ENCODE data around the gene CTNND2. TPM values are rescaled to one million over a fixed set of nuclear protein-coding genes. Genes with fewer than 3 reads are reported as not detected.

CTNND2 gene
- total and polyA plus RNA-seq, 4 donors, result 0.05 to 0.50 (median 0.27) TPM

- Histone ChIP-seq H3K9ac (ENCODE audit: low read depth in 1 of 2, low read length in 2 of 2) (no peak overlapping the region), H3K36me3 (ENCODE audit: control insufficient read depth in 4 of 4, insufficient read depth in 3 of 4, low read depth in 1 of 4, low read length in 3 of 4) (no peaks in the 10 kb centered on the region), H3K9me3 (ENCODE audit: control insufficient read depth in 4 of 4, low read length in 3 of 4) (no peaks in the 10 kb centered on the region), H3K27ac (ENCODE audit: low read depth in 1 of 2, low read length in 2 of 2) (no peak overlapping the region), H3K4me1 (ENCODE audit: control insufficient read depth in 4 of 4, insufficient read depth in 4 of 4, low read length in 3 of 4) (no peaks in the 10 kb centered on the region), H3K4me3 (ENCODE audit: low read depth in 1 of 3, low read length in 3 of 3) (no peak overlapping the region), H3K27me3 (ENCODE audit: control insufficient read depth in 4 of 4, insufficient read depth in 4 of 4, low read length in 3 of 4) (no peaks in the 10 kb centered on the region)
- DNase-seq (ENCODE audit: low spot score), result no peak
- no peak for TF ChIP-seq HNF4A (conservative IDR thresholded peaks at IDR 0.05)
- no peak for TF ChIP-seq GABPA (IDR thresholded peaks at IDR 0.05 in 1 of 2, conservative IDR thresholded peaks at IDR 0.05 in 1 of 2)
- no peak for TF ChIP-seq YY1 (IDR thresholded peaks at IDR 0.05)
- TF ChIP-seq RXRA (IDR thresholded peaks at IDR 0.05), result no peak
- TF ChIP-seq EGR1 (IDR thresholded peaks at IDR 0.05; ENCODE audit: low read depth in 2 of 2), result no peak
- no peak for TF ChIP-seq FOXA2 (IDR thresholded peaks at IDR 0.05)
- TF ChIP-seq, protein P1, sequence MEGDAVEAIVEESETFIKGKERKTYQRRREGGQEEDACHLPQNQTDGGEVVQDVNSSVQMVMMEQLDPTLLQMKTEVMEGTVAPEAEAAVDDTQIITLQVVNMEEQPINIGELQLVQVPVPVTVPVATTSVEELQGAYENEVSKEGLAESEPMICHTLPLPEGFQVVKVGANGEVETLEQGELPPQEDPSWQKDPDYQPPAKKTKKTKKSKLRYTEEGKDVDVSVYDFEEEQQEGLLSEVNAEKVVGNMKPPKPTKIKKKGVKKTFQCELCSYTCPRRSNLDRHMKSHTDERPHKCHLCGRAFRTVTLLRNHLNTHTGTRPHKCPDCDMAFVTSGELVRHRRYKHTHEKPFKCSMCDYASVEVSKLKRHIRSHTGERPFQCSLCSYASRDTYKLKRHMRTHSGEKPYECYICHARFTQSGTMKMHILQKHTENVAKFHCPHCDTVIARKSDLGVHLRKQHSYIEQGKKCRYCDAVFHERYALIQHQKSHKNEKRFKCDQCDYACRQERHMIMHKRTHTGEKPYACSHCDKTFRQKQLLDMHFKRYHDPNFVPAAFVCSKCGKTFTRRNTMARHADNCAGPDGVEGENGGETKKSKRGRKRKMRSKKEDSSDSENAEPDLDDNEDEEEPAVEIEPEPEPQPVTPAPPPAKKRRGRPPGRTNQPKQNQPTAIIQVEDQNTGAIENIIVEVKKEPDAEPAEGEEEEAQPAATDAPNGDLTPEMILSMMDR (IDR thresholded peaks at IDR 0.05; ENCODE audit: low read depth, low read length, missing input control), result no peak
- TF ChIP-seq SP1 (IDR thresholded peaks at IDR 0.05), result no peak
- TF ChIP-seq MAX (IDR thresholded peaks at IDR 0.05), result no peak
- no peak for TF ChIP-seq HNF4G (IDR thresholded peaks at IDR 0.05)
- TF ChIP-seq, protein P2, sequence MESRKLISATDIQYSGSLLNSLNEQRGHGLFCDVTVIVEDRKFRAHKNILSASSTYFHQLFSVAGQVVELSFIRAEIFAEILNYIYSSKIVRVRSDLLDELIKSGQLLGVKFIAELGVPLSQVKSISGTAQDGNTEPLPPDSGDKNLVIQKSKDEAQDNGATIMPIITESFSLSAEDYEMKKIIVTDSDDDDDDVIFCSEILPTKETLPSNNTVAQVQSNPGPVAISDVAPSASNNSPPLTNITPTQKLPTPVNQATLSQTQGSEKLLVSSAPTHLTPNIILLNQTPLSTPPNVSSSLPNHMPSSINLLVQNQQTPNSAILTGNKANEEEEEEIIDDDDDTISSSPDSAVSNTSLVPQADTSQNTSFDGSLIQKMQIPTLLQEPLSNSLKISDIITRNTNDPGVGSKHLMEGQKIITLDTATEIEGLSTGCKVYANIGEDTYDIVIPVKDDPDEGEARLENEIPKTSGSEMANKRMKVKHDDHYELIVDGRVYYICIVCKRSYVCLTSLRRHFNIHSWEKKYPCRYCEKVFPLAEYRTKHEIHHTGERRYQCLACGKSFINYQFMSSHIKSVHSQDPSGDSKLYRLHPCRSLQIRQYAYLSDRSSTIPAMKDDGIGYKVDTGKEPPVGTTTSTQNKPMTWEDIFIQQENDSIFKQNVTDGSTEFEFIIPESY (IDR thresholded peaks at IDR 0.05), result no peak
- no peak for TF ChIP-seq FOXA1 (IDR thresholded peaks at IDR 0.05)
- no peak for TF ChIP-seq TAF1 (conservative IDR thresholded peaks at IDR 0.05)
- WGBS, result 98% methylated on average over 4 of the region's 4 CpGs
Observed at GRCh38 chr5:11298877-11299276, 605.4 kb downstream of the CTNND2 start.

DNA sequence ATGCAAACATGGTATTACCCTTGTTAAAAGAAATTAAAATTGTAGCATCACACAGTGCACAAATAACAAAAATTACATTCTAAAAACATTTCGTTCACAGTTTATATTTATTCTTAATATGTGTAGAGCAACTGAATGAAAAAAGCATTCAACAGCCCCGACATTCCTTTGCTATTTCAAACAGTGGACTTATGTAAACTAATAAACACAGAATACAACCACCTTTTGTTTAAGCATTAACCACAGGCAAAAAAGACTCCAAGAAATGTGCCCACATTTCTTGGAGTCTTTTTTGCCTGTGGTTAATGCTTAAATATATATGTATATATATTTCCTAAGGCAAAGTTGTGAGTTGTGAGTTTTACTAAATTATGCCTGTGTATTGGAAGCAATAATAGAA, 610.7 kb downstream of the CTNND2 start:
- Histone ChIP-seq H3K27me3 (ENCODE audit: control insufficient read depth in 4 of 4, insufficient read depth in 4 of 4, low read length in 3 of 4) (no peaks in the 10 kb centered on the region), H3K36me3 (ENCODE audit: control insufficient read depth in 4 of 4, insufficient read depth in 3 of 4, low read depth in 1 of 4, low read length in 3 of 4) (no peaks in the 10 kb centered on the region), H3K9me3 (ENCODE audit: control insufficient read depth in 4 of 4, low read length in 3 of 4) (no peaks in the 10 kb centered on the region), H3K27ac (ENCODE audit: low read depth in 1 of 2, low read length in 2 of 2) (no peak overlapping the region), H3K4me1 (ENCODE audit: control insufficient read depth in 4 of 4, insufficient read depth in 4 of 4, low read length in 3 of 4) (no peaks in the 10 kb centered on the region), H3K9ac (ENCODE audit: low read depth in 1 of 2, low read length in 2 of 2) (no peak overlapping the region), H3K4me3 (ENCODE audit: low read depth in 1 of 3, low read length in 3 of 3) (no peak overlapping the region)
- no peak for DNase-seq (ENCODE audit: low spot score)
- no peak for TF ChIP-seq RXRA (IDR thresholded peaks at IDR 0.05)
- TF ChIP-seq FOXA1 (IDR thresholded peaks at IDR 0.05), result no peak
- WGBS, result 32% methylated on average over 2 of the region's 2 CpGs

DNA sequence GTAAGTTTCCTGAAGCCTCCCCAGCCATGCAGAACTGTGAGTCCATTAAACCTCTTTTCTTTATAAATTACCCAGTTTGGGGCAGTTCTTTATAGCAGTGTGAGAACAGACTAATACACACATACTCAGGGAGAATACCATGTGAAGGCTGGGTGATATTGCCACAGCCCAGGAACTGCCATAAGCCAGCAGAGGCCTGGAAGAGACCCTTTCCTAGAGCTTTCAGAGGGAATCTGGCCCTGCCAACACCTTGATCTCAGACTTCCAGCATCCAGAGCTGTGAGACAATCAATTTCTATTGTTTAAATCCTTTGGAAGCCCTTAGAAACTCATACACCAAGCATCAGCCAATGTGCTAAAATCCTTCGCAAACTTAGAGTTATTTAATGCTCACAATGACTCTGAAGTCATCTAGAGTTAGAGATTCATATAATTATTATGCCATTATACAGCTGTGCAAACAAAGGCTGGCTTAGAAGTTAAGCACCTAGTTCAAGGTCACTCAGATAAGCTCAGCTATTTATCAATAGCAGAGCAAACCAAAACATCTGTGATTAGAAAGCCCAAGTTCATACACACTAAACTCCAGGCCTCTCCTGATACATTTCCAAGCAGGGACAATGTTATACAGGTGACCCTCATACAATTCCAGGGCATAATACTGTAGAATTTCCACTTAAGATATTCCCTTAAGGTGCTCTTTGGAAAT, 611.4 kb downstream of the CTNND2 start:
- H3K4me1 ChIP-seq (ENCODE audit: control insufficient read depth in 4 of 4, insufficient read depth in 4 of 4, low read length in 3 of 4), result no peaks in the 10 kb centered on the region

More for the DNA sequence above, 611.4 kb downstream of the CTNND2 start:
- 86% methylated on average over 1 of the region's 1 CpG for WGBS
- Histone ChIP-seq H3K9me3 (ENCODE audit: control insufficient read depth in 4 of 4, low read length in 3 of 4) (no peaks in the 10 kb centered on the region), H3K27me3 (ENCODE audit: control insufficient read depth in 4 of 4, insufficient read depth in 4 of 4, low read length in 3 of 4) (no peaks in the 10 kb centered on the region), H3K36me3 (ENCODE audit: control insufficient read depth in 4 of 4, insufficient read depth in 3 of 4, low read depth in 1 of 4, low read length in 3 of 4) (no peaks in the 10 kb centered on the region), H3K9ac (ENCODE audit: low read depth in 1 of 2, low read length in 2 of 2) (no peak overlapping the region), H3K27ac (ENCODE audit: low read depth in 1 of 2, low read length in 2 of 2) (no peak overlapping the region), H3K4me3 (ENCODE audit: low read depth in 1 of 3, low read length in 3 of 3) (no peak overlapping the region)
- no peak for DNase-seq (ENCODE audit: low spot score)
- TF ChIP-seq, protein P2 (IDR thresholded peaks at IDR 0.05), result no peak
- TF ChIP-seq ATF3 (IDR thresholded peaks at IDR 0.05) (no peak), MAX (IDR thresholded peaks at IDR 0.05) (no peak), RAD21 (IDR thresholded peaks at IDR 0.05) (no peak), TAF1 (conservative IDR thresholded peaks at IDR 0.05) (no peak), EGR1 (IDR thresholded peaks at IDR 0.05; ENCODE audit: low read depth in 2 of 2) (no peak), HNF4G (IDR thresholded peaks at IDR 0.05) (no peak), RXRA (IDR thresholded peaks at IDR 0.05) (no peak), JUND (IDR thresholded peaks at IDR 0.05) (no peak), FOXA2 (IDR thresholded peaks at IDR 0.05) (no peak)
